ENCODE results near the gene KRT72.
"Not testable (repeated sequence)": the region's sequence is repeated elsewhere in the genome, so short reads cannot be mapped to it uniquely, and the experiment has no call there.

The KRT72 gene

GRCh38 chr12:52606581-52607218 lies 5.4 kb upstream of the KRT72 start:
- DNase-seq (ENCODE audit: low read depth in 3 of 3), result no peak

DNA sequence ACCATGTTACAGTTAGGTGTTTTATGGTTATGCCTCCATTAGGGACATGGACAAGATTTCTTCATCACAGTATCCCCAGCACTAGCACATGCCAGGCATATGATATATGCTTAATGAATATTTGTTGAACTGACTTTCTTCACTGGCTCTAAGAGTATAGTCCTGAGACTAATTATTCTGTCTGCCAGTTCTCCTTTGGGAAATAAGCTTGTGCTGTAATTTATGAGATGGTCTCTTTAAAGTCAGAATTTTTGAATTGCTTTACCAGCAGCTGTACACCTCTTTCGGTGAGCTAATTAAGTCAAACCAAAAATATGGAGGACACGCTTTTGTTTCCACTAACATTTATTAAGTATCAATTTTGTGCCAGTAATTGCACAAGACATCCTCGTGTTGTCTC lies 4.8 kb upstream of the KRT72 start:
- DNase-seq (ENCODE audit: low read depth in 3 of 3), result no peak

DNA sequence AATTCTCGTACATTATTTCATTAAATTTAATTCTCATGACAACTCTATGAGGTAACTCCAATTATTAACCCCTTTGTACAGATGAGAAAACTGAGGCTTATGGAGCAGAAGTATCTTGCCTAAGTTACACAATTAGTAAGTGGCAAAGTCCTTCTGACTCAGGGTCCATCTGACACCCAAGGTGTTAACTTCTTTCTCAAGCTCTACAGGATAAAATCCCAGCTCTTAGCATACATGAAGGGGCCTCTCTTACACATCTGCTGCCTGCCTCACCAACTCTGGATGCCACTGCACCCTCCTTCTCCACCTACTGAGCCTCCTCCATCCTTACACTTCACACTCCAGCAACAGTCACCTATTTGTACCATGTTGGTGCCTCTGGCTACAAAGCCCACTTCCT lies 4.3 kb upstream of the KRT72 start:
- no peak for DNase-seq (ENCODE audit: low read depth in 3 of 3)

GRCh38 chr12:52604859-52605258 lies 3.6 kb upstream of the KRT72 start:
- DNase-seq (ENCODE audit: low read depth in 3 of 3), result no peak

DNA sequence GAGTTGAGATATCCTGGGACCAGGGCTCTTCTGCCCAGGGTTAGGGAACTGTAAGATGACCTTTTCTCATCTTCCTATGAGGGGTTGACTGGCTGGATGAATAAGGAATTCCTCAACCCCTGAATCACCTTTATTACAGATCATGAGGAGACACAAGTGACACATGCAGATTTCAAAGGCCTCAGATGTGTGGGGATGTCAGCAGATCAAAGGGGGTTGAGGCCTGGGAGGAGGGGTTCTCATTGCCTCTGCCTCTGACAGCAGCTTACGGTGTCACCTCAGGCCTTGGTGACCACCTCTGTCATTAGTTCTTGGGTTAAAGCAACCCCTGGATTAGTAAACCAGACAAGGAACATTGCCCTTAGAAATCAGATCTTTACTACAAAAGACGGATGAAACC lies 2.1 kb upstream of the KRT72 start:
- DNase-seq (ENCODE audit: low read depth in 3 of 3), result no peak

- no peak for DNase-seq (ENCODE audit: low read depth in 3 of 3)
These were observed 1.3 kb upstream of the KRT72 start for GRCh38 chr12:52602552-52602951.

DNA sequence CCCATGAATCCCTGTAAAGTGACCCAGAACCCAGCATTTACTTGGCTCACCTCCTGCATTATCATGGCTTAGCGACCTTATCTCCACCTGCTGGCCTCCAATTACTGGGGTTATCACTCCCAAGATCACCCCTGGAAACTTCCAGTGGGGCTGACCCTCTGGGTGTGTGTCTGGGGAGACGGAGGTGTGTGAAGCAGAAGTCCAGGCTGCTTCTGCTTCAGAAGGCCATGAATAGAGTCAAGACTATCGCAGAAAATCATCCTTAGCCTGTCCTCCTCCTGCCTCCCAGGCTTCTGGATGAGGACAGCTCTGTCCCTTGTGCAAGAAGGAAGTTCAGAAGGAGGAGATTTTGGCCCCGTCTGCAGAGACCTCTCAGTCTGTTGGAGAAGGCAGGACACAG lies 408 bp upstream of the KRT72 start:
- no peak for DNase-seq (ENCODE audit: low read depth in 3 of 3)

DNA sequence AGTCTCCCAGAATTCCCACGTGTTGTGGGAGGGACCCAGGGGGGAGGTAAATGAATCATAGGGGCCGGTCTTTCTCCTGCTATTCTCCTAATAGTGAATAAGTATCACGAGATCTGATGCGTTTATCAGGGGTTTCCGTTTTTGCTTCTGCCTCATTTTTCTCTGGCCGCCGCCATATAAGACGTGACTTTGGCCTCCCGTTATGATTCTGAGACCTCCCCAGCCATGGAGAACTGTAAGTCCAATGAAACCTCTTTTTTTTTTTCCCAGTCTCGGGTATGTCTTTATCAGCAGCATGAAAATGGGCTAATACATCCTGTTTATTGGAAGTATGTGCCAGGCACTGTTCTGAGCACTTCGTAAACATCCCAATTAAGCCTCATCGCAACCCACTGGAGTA lies 788 bp downstream of the KRT72 start:
- DNase-seq (ENCODE audit: low read depth in 3 of 3), result no peak

DNA sequence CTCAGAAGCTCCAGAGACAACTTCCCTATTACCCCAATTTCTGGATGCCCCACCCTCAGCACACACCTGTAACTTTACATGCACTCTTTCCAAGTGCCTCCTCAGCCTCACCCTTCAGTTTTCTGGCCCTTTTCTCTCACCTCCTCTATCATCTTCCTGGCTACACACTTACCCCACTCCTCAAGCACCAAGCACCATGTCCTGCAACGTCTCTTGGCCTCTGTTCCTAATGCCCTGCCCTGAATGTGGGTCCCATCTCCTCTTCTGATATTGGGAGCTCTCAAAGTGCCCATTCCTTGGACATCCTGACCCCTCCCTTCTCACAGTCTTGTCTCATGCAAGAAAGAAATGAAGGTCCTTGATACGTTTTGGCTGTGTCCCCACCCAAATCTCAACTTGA lies 1.2 kb downstream of the KRT72 start:
- no peak for DNase-seq (ENCODE audit: low read depth in 3 of 3)

DNA sequence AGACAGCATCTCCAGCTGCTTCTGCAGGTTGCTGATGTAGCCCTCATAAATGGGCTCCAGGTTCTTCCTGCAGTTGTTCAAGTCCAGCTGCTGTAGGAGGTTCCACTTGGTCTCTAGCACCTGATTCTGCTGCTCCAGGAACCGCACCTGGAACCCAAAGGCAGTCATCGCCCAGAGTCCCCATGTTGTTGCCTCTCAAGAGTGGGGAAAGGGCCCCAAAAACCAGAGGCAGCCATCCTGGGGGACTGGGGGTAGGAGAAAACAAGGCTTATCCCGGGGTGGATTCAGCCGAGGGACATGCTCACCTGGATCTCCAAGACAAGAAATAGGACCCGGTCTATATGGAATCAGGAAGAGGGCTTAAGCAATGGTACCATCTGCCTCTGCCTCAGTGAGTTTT lies 2.3 kb downstream of the KRT72 start:
- DNase-seq (ENCODE audit: low read depth in 3 of 3), result no peak

DNA sequence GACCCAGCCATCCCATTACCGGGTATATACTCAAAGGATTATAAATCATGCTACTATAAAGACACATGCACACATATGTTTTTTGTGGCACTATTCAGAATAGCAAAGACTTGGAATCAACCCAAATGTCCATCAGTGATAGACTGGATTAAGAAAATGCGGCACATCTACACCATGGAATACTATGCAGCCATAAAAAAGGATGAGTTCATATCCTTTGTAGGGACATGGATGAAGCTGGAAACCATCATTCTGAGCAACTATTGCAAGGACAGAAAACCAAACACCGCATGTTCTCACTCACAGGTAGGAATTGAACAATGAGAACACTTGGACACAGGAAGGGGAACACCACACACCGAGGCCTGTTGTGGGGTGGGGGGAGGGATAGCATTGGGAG lies 7.0 kb downstream of the KRT72 start:
- not testable (repeated sequence) for DNase-seq (ENCODE audit: low read depth in 3 of 3)

- no peak for DNase-seq (ENCODE audit: low read depth in 3 of 3)
These were observed 9.7 kb downstream of the KRT72 start for GRCh38 chr12:52591521-52591920.

DNA sequence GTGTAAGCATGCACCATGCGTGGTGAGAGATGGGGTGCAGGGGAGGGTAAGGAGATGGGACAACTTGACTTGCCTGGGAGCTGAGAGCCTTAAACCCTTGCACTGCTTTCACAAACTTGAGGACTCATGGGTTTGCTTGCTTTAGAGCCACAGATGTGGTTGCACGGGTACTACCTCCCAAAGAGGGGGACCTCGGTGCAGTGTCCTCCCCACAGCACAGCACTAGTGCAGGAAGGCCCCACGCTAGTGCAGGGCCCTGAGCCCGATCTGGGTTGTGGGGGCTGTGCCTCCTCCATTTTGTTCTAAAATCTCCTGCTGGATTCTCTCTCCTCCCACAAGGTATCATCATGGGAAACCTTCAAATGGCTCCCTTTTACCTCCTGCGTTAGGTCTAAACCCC lies 11.2 kb downstream of the KRT72 start:
- DNase-seq (ENCODE audit: low read depth in 3 of 3), result no peak

DNA sequence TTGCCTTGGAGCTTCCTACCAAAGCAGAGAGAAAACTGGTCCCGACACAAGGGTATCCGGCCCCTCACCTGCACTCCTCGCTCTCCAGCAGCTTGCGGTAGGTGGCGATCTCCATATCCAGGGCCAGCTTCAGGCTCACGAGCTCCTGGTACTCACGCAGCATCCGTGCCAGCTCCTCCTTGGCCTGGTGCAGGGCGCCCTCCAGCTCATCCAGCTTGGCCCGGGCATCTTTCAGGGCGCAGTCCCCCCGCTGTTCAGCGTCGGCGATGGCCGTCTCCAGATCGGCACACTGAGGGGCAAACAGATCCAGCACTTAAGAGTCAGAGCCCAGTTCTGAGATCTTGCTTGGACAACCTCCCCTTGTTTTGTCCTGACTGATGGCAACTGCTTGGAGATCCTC lies 13.7 kb downstream of the KRT72 start:
- DNase-seq (ENCODE audit: low read depth in 3 of 3), result no peak

DNA sequence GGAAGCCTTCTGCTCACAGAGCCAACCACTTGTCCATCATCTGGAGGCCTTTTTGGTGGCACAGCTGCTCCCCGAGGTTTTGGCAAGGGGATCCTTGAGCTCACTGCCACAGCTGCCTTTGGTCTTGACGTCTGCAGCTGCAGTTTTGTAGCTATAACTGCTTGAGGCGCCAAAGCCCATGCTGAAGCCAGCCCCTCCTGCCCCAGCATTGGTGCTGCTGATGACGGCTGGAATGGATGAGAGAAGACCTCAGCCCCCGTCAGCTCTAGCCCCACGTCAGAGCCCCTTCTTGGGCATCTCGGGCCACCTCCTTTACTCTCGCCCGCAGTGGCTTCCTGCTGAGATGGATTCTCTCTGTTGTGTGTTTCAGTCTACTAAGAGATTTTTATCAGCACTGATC lies 15.3 kb downstream of the KRT72 start:
- DNase-seq (ENCODE audit: low read depth in 3 of 3), result peak in 1 of 3 experiments; percentile 19

GRCh38 chr12:52585066-52585465 lies 16.2 kb downstream of the KRT72 start:
- no peak for DNase-seq (ENCODE audit: low read depth in 3 of 3)

DNA sequence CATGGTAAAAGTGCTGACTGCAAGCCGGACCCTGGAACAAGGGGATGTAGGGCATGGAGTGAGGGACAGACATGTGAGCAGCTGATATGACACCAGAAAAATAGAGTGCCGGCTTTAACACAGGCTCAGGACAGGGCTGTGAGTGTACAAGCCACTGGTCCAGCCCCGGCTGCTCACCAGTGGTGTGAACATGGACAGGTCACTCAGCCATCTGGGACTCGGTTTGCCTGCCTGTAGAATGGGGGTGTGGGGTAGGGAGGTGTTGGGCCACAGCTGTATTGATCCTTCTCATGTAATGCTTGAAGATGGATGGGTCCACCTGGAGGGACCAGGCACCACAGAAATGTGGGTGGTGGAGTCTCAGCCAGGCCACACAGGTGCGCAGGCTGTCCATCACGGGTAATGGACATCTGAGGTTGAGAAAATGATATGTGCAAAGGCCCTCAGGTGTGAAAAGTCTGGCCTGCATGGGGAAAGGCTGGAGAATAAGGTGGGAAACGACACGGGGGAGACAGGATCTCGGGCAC lies 17.0 kb downstream of the KRT72 start:
- DNase-seq (ENCODE audit: low read depth in 3 of 3), result no peak

GRCh38 chr12:52582971-52583456 lies 18.2 kb downstream of the KRT72 start:
- DNase-seq (ENCODE audit: low read depth in 3 of 3), result peak; percentile 30 to 54 (median 50)

DNA sequence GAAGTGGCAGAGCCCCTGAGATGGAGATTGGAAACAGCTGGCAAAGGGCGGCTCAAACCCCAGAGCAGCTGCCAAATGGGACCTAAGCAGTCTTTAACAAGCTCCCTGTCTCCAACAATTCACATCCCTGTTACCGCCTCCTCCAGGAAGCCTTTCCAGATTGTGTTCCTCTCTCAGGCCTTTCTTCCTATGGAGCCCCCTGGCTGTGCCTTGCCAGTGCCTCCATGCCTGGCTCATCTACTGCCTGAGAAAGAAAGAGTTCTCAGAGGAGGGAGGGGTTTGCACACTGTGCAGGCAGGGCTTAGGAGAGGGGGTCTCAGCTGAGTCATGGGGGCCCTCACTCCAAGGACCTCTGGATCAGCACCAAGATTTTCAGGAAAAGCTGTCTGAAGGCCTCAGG lies 18.8 kb downstream of the KRT72 start:
- DNase-seq (ENCODE audit: low read depth in 3 of 3), result no peak

DNA sequence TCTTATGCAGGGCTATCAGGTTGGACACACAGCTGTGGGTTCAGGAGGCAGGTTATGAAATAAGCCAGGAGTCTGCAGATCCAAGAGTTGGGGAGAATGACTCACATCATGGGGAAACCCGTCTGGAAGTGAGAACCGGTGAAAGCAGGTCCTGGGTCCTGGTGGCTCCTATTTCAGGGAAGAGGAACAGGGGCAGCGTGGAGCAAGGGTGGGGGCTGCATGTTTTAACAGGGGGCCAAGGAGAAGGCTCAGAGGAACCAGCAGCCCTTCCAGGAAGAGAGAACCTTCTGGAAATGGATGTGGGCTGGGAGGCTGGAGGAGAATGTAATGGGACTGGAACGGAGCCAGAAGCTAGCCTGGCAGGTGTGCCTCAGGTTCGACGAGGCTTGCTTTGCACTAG lies 19.8 kb downstream of the KRT72 start:
- no peak for DNase-seq (ENCODE audit: low read depth in 3 of 3)

DNA sequence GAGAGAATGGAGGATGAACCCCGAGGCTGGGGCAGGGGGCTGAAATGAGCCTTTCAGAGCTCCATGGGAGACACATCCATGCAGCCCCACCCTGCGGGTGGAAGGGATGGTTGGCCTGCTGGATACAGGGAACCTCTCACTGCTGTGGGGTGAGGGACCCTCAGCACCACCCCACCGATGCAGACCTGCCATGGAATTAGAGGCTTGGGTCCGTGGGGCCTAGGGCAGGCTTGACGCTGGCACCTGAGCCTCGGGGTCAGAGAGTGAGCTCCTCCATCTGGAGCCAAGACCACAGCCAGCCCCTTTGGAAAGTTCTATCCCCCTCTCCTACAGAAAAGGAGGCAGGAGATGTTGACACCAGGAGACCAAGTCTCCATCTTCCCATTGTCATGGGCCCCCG lies 20.2 kb downstream of the KRT72 start:
- no peak for DNase-seq (ENCODE audit: low read depth in 3 of 3)

DNA sequence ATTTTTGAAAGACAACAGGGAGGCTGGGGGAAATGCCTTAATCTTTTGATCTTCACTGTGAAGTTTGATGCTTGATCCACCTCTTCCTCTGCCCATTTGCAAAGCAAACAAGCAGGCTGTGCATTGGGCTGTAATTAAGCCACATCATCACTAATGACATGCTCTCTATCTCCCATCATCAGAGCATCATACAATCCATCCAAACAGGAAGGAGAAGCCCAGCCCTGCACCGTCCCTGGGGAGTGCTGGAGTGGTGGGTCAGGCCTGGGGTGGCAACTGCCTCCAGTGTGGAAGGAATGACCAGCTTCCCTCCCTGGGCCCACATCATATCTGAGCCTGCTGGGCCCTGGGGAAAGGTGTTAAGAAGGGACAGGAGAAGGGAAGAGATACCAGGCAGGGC lies 20.8 kb downstream of the KRT72 start:
- DNase-seq (ENCODE audit: low read depth in 3 of 3), result no peak

- no peak for DNase-seq (ENCODE audit: low read depth in 3 of 3)
These were observed 21.5 kb downstream of the KRT72 start for GRCh38 chr12:52579468-52580465.

All from stimulated activated CD4-positive, alpha-beta T cell treated with anti-CD3 and anti-CD28 coated beads, TNF-alpha, amount 100 ng/mL, for 24 hours (primary cell).